MM.1S (cell line): ENCODE data around the gene IQSEC1.

ENCODE experiments used
- EZH2 ChIP-seq: fragments of 300-600 bp; sonication (generic); optimal IDR thresholded peaks from 2 replicates; pipeline ENCODE3; 2017; ENCODE audit warnings: low read depth, mild to moderate bottlenecking, antibody characterized with exemption, low read length, mixed read lengths
- EZH2phosphoT487 ChIP-seq: fragments of 300-600 bp; sonication (generic); IDR thresholded peaks from 2 replicates; pipeline ENCODE4 v1.6.1; 2018; ENCODE audit warnings: antibody characterized with exemption, low read length
- TF ChIP-seq, protein P1 (sequence below): fragments of 300-600 bp; sonication (generic); IDR thresholded peaks from 2 replicates; pipeline ENCODE4 v1.5.1; 2016; ENCODE audit warnings: antibody characterized with exemption, low read length, mixed read lengths

DNA sequence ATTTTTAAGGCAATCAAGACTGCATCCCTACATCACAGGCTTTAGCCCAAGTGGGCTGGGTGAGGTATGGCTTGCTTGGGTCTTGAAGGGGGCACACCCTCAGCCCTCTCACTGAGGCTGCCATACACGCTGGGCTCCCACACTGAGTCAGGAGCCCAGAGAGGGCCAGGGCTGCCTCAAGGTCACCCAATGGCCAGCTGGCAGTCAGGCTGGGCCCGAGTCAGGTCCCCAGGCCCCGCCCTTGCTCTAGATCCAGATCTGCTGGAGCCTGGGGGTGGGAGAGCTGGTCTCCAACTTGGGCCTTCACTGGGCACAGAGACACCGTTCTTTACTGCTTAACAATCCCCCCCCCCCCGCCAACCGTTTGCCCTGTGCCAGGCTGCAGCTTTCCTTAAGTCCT lies 88.1 kb downstream of the IQSEC1 start:
- TF ChIP-seq EZH2phosphoT487 (no peak), EZH2 (no peak)
- TF ChIP-seq, protein P1, sequence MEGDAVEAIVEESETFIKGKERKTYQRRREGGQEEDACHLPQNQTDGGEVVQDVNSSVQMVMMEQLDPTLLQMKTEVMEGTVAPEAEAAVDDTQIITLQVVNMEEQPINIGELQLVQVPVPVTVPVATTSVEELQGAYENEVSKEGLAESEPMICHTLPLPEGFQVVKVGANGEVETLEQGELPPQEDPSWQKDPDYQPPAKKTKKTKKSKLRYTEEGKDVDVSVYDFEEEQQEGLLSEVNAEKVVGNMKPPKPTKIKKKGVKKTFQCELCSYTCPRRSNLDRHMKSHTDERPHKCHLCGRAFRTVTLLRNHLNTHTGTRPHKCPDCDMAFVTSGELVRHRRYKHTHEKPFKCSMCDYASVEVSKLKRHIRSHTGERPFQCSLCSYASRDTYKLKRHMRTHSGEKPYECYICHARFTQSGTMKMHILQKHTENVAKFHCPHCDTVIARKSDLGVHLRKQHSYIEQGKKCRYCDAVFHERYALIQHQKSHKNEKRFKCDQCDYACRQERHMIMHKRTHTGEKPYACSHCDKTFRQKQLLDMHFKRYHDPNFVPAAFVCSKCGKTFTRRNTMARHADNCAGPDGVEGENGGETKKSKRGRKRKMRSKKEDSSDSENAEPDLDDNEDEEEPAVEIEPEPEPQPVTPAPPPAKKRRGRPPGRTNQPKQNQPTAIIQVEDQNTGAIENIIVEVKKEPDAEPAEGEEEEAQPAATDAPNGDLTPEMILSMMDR, result no peak
